ENCODE data around the gene ATG5.
"Not testable (repeated sequence)": the region's sequence is repeated elsewhere in the genome, so short reads cannot be mapped to it uniquely, and the experiment has no call there.

DNA sequence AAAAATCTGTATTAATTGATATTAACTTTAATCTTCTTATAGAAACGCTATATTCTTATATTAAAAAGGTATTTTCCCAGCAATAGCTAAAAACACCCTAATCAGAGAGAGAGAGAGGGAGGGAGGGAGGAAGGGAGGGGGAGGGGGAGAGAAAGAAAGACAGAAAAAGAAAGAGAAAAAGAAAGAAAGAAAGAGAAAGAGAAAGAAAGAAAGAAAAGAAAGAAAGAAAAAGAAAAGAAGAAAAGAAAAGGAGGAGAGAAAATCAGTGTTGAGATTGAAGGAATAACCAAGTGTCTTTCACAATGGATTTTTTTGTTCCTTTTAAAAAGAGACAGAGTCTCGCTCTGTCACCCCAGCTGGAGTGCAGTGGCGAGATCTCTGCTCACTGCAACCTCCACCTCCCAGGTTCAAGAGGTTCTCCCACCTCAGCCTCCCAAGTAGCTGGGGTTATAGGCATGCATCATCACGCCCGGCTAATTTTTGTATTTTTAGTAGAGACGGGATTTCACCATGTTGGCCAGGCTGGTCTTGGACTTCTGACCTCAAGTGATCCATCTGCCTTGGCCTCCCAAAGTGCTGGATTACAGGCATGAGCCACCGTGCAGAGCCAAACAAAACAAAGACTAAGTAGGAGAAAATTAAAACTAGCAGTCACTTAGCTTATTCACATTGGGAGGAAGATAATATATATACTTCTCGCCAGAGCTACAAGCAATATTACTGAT is 73.9 kb downstream of the ATG5 start:
- TF ChIP-seq CTCF (IDR thresholded peaks at IDR 0.05; ENCODE audit: low read depth, low read length); EZH2phosphoT487 (IDR thresholded peaks at IDR 0.05; ENCODE audit: low read depth): not testable (repeated sequence)
